DOHH2 (cell line): ENCODE measurements around the gene ARIH1.
A peak's percentile ranks its signal among the peaks of the same experiment; 100 is the strongest.

ENCODE experiments used
- EZH2phosphoT487 ChIP-seq: fragments of 200-600 bp; sonication (generic); IDR thresholded peaks from 2 replicates; pipeline ENCODE4 v1.6.1; 2017; ENCODE audit warnings: borderline replicate concordance, mild to moderate bottlenecking, antibody characterized with exemption, low read length, moderate library complexity, mixed read lengths
- TF ChIP-seq, protein P1 (sequence below): fragments of 200-600 bp; sonication (generic); IDR thresholded peaks from one replicate; pipeline ENCODE4 v1.5.1; 2014; ENCODE audit warnings: antibody characterized with exemption, mild to moderate bottlenecking, low read depth, low read length; ENCODE audit not compliant: poor library complexity, severe bottlenecking

DNA sequence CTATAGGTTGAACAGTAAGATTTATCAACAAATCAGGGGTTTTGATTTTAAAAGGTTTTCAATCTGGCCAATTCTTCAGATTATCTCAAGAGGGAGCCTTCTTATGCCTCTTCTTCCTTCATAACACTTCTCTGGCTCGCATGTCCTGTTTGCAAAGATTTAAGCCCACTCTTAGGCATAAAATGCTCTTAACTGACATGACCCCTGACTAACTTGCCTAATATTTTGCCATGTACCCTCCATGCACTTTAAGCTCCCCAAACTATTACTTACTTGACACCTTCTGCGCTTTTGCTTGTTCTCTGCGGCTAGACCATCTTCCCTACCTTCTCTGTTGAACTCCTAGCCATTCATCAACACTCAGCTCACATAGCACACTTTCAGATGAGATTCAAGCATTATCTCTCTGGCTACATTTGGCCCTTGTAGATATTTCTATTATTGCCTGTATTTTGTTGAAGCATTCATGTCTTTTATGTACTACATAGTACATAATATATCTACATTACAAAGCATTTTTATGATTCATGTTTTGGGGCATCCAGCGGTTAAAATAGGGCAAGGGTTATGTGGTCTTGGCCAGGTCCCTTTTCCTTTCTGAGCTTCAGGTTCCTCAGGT lies 1.0 kb upstream of the ARIH1 start:
- TF ChIP-seq, protein P1, sequence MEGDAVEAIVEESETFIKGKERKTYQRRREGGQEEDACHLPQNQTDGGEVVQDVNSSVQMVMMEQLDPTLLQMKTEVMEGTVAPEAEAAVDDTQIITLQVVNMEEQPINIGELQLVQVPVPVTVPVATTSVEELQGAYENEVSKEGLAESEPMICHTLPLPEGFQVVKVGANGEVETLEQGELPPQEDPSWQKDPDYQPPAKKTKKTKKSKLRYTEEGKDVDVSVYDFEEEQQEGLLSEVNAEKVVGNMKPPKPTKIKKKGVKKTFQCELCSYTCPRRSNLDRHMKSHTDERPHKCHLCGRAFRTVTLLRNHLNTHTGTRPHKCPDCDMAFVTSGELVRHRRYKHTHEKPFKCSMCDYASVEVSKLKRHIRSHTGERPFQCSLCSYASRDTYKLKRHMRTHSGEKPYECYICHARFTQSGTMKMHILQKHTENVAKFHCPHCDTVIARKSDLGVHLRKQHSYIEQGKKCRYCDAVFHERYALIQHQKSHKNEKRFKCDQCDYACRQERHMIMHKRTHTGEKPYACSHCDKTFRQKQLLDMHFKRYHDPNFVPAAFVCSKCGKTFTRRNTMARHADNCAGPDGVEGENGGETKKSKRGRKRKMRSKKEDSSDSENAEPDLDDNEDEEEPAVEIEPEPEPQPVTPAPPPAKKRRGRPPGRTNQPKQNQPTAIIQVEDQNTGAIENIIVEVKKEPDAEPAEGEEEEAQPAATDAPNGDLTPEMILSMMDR, result peak; percentile 44
- no peak for TF ChIP-seq EZH2phosphoT487
